GM10266 (cell line): ENCODE results near the gene POLK.
"Not testable (repeated sequence)": the region's sequence is repeated elsewhere in the genome, so short reads cannot be mapped to it uniquely, and the experiment has no call there.

Experiments used
- DNase-seq: peaks from one replicate; pipeline ENCODE4 v3.0.0; 2012; ENCODE audit errors: extremely low spot score
- TF ChIP-seq, protein P1 (sequence below): IDR thresholded peaks from 2 replicates; pipeline ENCODE4 v1.5.1; 2012; ENCODE audit warnings: mild to moderate bottlenecking, low read depth; ENCODE audit not compliant: control insufficient read depth, insufficient read depth; ENCODE audit errors: missing control alignments

Gene POLK

DNA sequence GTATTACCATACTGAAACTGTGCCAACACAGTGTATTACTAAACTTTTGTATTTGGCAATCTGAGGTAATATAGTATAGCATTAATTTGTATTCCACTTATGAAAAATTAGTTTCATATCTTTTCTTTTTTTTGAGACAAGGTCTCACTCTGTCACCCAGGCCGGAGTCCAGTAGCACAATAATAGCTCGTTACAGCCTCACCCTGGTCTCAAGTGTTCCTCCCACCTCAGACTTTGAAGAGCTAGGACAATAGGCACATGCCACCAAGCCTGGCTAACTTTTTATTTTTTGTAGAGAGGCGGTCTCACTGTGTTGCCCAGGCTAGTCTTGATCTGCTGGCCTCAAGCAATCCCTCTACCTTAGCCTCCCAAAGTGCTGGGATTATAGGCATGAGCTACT is 36.1 kb downstream of the POLK start:
- TF ChIP-seq, protein P1, sequence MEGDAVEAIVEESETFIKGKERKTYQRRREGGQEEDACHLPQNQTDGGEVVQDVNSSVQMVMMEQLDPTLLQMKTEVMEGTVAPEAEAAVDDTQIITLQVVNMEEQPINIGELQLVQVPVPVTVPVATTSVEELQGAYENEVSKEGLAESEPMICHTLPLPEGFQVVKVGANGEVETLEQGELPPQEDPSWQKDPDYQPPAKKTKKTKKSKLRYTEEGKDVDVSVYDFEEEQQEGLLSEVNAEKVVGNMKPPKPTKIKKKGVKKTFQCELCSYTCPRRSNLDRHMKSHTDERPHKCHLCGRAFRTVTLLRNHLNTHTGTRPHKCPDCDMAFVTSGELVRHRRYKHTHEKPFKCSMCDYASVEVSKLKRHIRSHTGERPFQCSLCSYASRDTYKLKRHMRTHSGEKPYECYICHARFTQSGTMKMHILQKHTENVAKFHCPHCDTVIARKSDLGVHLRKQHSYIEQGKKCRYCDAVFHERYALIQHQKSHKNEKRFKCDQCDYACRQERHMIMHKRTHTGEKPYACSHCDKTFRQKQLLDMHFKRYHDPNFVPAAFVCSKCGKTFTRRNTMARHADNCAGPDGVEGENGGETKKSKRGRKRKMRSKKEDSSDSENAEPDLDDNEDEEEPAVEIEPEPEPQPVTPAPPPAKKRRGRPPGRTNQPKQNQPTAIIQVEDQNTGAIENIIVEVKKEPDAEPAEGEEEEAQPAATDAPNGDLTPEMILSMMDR = no peak
- no peak for DNase-seq

DNA sequence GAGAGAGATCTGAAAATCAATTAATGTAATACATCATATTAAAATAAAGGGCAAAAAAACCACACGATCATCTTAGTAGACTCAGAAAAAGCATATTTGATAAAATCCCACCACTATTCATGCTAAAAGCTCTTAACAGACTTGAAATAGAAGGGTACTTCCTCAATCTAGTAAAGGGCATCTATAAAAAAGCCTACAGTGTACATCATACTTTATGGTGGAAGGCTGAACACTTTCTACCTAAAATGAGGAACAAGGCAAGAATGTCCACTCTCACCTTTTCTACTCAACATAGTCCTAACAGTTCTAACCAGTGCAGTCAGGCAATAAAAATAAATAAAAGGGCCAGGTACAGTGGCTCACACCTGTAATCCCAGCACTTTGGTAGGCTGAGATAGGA is 38.9 kb downstream of the POLK start:
- no peak for DNase-seq
- TF ChIP-seq, protein P1 = no peak

DNA sequence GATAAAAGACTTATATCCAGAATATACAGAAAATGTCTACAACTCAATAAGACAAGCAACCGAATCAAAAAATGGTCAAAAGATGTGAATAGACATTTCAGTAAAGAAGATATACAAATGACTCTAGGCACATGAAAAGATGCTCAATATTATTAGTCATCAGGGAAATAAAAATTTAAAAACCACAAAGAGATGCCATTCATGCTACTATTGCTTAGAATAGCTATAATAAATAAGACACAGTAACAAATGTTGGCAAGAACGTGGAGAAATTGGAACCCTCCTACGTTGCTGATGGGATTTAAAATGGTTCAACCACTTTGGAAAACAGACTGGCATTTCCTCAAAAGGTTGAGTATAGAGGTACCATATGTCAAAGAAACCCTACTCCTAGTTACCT is 39.8 kb downstream of the POLK start:
- TF ChIP-seq, protein P1 = no peak
- DNase-seq = no peak

DNA sequence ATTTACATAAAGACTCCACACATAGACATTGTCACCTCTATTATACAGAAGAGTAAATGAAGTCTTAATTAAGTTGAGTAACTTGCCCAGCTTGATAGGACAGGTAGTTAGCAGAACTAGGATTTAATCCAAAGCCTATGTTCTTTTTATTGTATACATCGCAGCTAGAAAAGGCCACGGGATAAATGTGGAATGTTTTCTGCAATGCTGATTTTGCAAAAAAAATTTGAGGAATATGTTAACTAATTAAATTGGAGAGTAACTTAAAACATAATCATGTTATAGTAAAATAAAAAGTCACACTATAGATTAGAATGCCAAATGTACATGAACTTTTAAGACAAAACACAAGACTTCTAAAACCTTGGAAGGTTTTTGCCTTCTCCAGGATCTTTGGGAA is 41.1 kb downstream of the POLK start:
- DNase-seq = no peak
- TF ChIP-seq, protein P1 = no peak

DNA sequence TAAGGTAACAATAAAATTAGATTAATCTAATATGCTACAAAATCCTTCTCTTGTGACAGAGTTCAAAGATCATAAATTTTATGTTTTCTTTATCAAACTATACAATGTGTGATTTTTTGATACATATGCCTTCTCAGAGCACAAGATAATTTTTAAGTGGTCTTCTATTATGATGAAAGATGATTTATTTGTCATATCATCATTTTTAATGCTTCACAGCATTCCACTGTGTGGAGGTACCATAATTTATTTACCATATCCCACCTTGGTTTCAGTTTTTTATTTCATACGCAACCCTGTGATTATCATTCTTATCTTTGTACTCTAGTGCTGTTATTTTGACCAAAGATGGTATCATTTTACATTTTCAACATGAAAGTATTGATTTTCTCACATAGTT is 41.7 kb downstream of the POLK start:
- DNase-seq = no peak
- TF ChIP-seq, protein P1 = no peak

DNA sequence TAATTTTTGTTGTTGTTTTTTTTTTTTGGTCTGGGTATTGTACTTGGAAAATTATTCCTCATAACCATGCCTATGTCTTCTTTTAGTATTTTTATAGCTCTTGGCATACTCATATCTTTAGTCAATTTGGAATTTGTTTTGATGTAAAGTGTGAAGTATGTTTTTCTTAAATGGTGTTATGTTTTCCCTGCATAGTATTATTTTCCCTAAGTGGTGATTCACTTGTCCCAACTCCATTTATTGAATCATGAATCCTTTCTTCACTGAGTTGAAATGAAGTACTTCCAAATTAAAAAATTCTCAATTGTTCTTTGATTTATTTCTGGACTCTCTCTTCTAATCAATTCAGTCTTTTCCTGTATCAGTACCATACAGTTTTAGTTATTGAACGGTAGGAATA is 46.5 kb downstream of the POLK start:
- no peak for DNase-seq
- TF ChIP-seq, protein P1 = no peak

DNA sequence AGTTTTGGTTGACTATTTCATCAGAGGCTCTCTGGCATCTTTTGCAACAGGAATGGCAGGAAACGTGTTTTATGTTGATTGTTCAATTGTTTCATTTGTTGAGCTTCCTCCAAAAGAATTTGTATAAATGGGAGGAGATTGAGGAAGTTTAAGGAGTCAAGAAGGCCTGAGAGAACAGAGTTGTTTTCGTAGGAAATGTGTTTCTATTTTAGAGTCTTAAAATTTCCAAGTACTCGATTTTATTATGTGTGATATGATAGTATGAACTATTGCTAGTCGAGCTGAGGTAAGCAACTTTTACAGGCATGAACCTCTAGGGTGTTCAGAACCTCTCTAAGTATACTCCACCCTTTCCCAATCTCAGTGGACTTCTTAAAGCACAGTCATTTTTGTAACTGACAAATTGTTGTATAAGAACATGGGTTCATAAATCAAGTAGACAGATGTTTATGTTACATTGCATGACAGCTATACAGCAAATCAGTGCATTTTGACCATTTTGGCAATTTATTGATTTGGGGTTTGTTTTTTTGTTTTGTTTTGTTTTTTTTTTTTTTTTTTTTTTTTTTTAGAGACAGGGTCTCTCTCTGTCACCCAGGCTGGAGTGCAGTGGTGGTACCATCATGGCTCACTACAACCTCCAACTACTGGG is 47.4 kb downstream of the POLK start:
- DNase-seq = no peak
- TF ChIP-seq, protein P1 = no peak

DNA sequence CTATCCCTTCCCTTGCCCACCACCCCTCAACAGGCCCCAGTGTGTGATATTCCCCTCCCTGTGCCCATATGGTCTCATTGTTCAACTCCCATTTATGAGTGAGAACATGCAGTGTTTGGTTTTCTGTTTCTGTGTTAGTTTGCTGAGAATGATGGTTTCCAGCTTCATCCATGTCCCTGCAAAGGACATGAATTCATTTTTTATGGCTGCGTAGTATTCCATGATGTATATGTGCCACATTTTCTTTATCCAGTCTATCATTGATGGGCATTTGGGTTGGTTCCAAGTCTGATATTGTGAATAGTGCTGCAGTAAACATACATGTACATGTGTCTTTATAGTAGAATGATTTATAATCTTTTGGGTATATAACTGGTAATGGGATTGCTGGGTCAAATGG is 49.0 kb downstream of the POLK start:
- DNase-seq = not testable (repeated sequence)

DNA sequence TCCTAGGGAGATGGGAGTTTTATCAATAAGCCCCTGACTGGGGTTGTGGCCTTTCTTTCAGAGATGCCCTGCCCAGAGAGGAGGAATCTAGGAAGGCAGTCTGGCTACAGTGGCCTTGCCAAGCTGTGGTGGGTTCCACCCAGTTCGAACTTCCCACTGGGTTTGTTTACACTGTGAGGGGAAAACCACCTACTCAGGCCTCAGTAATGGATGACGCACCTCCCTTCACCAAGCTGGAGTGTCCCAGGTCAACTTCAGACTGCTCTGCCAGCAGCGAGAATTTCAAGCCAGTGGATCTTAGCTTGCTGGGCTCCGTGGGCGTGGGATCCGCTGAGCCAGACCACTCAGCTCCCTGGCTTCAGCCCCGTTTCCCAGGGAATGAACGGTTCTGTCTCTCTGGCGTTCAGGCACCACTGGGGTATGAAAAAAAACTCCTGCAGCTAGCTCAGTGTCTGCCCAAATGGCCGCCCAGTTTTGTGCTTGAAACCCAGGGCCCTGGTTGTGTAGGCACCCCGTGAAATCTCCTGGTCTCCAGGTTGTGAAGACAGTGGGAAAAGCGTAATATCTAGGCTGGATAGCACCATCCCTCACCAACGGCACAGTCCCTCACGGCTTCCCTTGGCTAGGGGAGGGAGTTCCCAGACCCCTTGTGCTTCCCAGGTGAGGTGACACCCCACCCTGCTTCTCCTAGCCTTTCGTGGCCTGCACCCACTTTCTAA is 54.5 kb downstream of the POLK start:
- DNase-seq = not testable (repeated sequence)
